HFFc6 (cell line): Measurements from ENCODE around the gene IGSF9. TPM values are rescaled to one million over a fixed set of nuclear protein-coding genes. Genes with fewer than 3 reads are reported as not detected.

Experiments
- DNase-seq: peaks from one replicate; pipeline ENCODE4 v3.0.0-alpha.2; 2018
- H3K27ac Mint-ChIP-seq: 2 replicates; pipeline ENCODE4 v1.8.0; 2020; ENCODE audit warnings: mild to moderate bottlenecking, mixed read lengths
- H3K27me3 Mint-ChIP-seq: 2 replicates; pipeline ENCODE4 v1.8.0; 2021; ENCODE audit warnings: mild to moderate bottlenecking, moderate library complexity, mixed read lengths; ENCODE audit not compliant: insufficient read depth
- H3K36me3 Mint-ChIP-seq: 2 replicates; pipeline ENCODE4 v1.8.0; 2021; ENCODE audit warnings: low read depth, mixed read lengths
- H3K4me1 Mint-ChIP-seq: 2 replicates; pipeline ENCODE4 v1.8.0; 2020; ENCODE audit warnings: low read depth, mixed read lengths
- H3K4me3 Mint-ChIP-seq: 2 replicates; pipeline ENCODE4 v1.8.0; 2020; ENCODE audit warnings: mild to moderate bottlenecking, moderate library complexity, mixed read lengths
- H3K9me3 Mint-ChIP-seq: 2 replicates; pipeline ENCODE4 v1.8.0; 2020; ENCODE audit warnings: mild to moderate bottlenecking, mixed read lengths
- CTCF ChIP-seq: fragments of 200-600 bp; sonication (generic); IDR thresholded peaks from 2 replicates; pipeline ENCODE4 v1.5.0; 2021; ENCODE audit warnings: antibody characterized with exemption, mild to moderate bottlenecking
- total RNA-seq, 6 experiments: library from RNA; stranded (reverse); fragmentation: NEBNext Ultra II Directional; extraction: Animal tissue kit (Norgen Biotek cat#: 25700); gene quantifications; 2 replicates in 1 of 6; 3 replicates in 5 of 6; pipeline ENCODE4 v1.2.3, GENCODE V29; 2021

The IGSF9 gene
- total RNA-seq, 6 experiments from 2014 or later = not detected

- H3K9me3 Mint-ChIP-seq = no peaks in the 10 kb centered on the region
- no peak overlapping the region for H3K27ac Mint-ChIP-seq
- H3K36me3 Mint-ChIP-seq = no peaks in the 10 kb centered on the region
- H3K4me3 Mint-ChIP-seq = no peak overlapping the region
- no peak for DNase-seq
- H3K4me1 Mint-ChIP-seq = peaks cover 17% of the 10 kb centered on the region; the same call in 1 of the 2 replicates
- H3K27me3 Mint-ChIP-seq = peaks cover 32% of the 10 kb centered on the region
- no peak for TF ChIP-seq CTCF
Observed at GRCh38 chr1:159974350-159974965, 29.0 kb upstream of the IGSF9 start.

GRCh38 chr1:159973350-159973940 lies 28.0 kb upstream of the IGSF9 start:
- Mint-ChIP-seq H3K4me1 (peaks cover 21% of the 10 kb centered on the region), H3K9me3 (no peaks in the 10 kb centered on the region), H3K4me3 (no peak overlapping the region), H3K27me3 (peaks cover 29% of the 10 kb centered on the region), H3K36me3 (no peaks in the 10 kb centered on the region), H3K27ac (no peak overlapping the region)
- TF ChIP-seq CTCF = no peak
- no peak for DNase-seq

GRCh38 chr1:159972443-159973205 lies 27.2 kb upstream of the IGSF9 start:
- Mint-ChIP-seq H3K4me3 (no peak overlapping the region), H3K9me3 (no peaks in the 10 kb centered on the region), H3K4me1 (peaks cover 29% of the 10 kb centered on the region), H3K27me3 (peaks cover 29% of the 10 kb centered on the region), H3K27ac (no peak overlapping the region), H3K36me3 (no peaks in the 10 kb centered on the region)
- DNase-seq = no peak
- no peak for TF ChIP-seq CTCF

- no peak for TF ChIP-seq CTCF
- Mint-ChIP-seq H3K9me3 (no peaks in the 10 kb centered on the region), H3K4me3 (no peak overlapping the region), H3K36me3 (no peaks in the 10 kb centered on the region), H3K4me1 (peaks cover 23% of the 10 kb centered on the region), H3K27me3 (peaks cover 20% of the 10 kb centered on the region; the same call in 1 of the 2 replicates), H3K27ac (no peak overlapping the region)
- no peak for DNase-seq
Observed at GRCh38 chr1:159970932-159971342, 25.5 kb upstream of the IGSF9 start.

- Mint-ChIP-seq H3K36me3 (no peaks in the 10 kb centered on the region), H3K27ac (no peak overlapping the region), H3K4me1 (peaks cover 23% of the 10 kb centered on the region), H3K27me3 (peaks cover 34% of the 10 kb centered on the region; the same call in 1 of the 2 replicates), H3K4me3 (no peak overlapping the region), H3K9me3 (no peaks in the 10 kb centered on the region)
- no peak for TF ChIP-seq CTCF
- no peak for DNase-seq
Observed at GRCh38 chr1:159968901-159969300, 23.5 kb upstream of the IGSF9 start.
